ENCODE data around the gene SLC22A13. TPM values are rescaled to one million over a fixed set of nuclear protein-coding genes. Genes with fewer than 3 reads are reported as not detected.
A peak's percentile ranks its signal among the peaks of the same experiment; 100 is the strongest.
"Not testable (repeated sequence)": the region's sequence is repeated elsewhere in the genome, so short reads cannot be mapped to it uniquely, and the experiment has no call there.

The SLC22A13 gene
- total RNA-seq, 1 donor from 2014 or later, result under 0.01 TPM

GRCh38 chr3:38264353-38264771 is 1.2 kb upstream of the SLC22A13 start:
- DNase-seq (ENCODE audit: low read depth in 2 of 2), result no peak

- no peak for DNase-seq (ENCODE audit: low read depth in 2 of 2)
Observed at GRCh38 chr3:38264779-38265178, 833 bp upstream of the SLC22A13 start.

GRCh38 chr3:38266810-38267209 is 1.2 kb downstream of the SLC22A13 start:
- DNase-seq (ENCODE audit: low read depth in 2 of 2), result no peak

- no peak for DNase-seq (ENCODE audit: low read depth in 2 of 2)
Observed at GRCh38 chr3:38267662-38268061, 2.0 kb downstream of the SLC22A13 start.

DNA sequence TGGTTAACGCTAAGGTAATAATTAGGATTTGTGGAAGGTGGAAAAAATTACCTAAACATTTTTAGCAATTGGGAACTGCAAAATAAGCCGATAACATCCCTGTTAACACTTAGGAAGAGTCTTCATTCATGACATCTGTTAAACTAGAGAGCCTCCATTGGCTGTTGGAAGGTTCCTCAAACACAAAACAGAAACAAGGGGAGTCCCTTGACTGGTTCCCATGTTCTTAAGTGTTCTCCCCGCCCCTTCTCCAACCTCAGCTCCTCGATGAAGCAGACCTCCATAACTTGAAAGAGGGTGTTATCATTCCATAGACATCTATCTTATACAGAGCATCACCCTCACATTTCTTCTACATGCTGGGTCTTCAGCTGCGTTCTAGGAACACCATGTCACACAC is 2.5 kb downstream of the SLC22A13 start:
- DNase-seq (ENCODE audit: low read depth in 2 of 2), result no peak

GRCh38 chr3:38268522-38268921 is 2.9 kb downstream of the SLC22A13 start:
- DNase-seq (ENCODE audit: low read depth in 2 of 2), result no peak

GRCh38 chr3:38270606-38271005 is 5.0 kb downstream of the SLC22A13 start:
- no peak for DNase-seq (ENCODE audit: low read depth in 2 of 2)

- no peak for DNase-seq (ENCODE audit: low read depth in 2 of 2)
Observed at GRCh38 chr3:38271553-38271952, 5.9 kb downstream of the SLC22A13 start.

DNA sequence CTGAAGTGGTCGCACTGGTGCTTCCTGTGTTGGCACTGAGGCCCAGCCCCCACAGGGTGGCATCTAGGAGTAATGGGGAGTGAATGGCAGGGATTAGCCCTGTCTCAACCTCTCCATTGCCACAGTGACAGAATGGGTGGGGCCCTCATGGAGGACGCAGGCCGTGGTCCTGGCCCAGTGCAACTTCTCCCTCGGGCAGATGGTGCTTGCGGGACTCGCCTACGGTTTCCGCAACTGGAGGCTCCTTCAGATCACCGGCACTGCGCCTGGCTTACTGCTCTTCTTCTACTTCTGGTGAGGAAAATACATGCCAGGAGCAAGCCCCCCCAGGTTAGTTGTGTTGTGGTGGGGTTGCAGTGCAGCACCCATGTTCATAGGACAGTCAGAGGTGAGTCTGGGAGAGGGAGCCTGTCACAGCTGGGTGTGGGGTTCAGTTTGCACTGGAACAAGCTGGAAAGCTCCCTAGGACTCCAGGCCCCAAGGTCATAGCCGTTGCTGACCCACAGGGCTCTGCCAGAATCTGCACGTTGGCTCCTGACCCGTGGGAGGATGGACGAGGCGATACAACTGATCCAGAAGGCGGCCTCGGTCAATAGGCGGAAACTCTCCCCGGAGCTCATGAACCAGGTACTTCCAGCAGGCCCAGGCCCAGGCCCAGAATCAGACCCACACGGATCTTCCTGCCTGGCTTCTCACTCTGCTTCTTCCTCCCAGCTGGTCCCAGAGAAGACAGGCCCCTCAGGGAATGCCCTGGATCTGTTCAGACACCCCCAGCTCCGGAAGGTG is 9.4 kb downstream of the SLC22A13 start:
- no peak for DNase-seq (ENCODE audit: low read depth in 2 of 2)

DNA sequence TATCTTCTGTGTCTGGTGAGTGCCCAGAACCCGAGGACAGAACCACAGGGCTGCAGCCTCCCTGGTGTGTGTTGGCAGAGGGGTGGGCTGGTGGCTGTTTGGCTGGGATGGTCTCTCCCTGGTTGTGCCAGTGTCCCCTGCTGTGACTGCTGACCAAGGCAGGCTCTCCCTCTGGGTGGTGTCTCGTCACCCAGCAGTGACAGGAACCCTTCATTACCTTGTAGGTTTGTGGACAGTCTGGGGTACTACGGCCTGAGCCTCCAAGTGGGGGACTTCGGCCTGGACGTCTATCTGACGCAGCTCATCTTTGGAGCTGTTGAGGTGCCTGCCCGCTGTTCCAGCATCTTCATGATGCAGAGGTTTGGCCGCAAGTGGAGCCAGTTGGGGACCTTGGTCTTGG is 10.0 kb downstream of the SLC22A13 start:
- DNase-seq (ENCODE audit: low read depth in 2 of 2), result no peak

DNA sequence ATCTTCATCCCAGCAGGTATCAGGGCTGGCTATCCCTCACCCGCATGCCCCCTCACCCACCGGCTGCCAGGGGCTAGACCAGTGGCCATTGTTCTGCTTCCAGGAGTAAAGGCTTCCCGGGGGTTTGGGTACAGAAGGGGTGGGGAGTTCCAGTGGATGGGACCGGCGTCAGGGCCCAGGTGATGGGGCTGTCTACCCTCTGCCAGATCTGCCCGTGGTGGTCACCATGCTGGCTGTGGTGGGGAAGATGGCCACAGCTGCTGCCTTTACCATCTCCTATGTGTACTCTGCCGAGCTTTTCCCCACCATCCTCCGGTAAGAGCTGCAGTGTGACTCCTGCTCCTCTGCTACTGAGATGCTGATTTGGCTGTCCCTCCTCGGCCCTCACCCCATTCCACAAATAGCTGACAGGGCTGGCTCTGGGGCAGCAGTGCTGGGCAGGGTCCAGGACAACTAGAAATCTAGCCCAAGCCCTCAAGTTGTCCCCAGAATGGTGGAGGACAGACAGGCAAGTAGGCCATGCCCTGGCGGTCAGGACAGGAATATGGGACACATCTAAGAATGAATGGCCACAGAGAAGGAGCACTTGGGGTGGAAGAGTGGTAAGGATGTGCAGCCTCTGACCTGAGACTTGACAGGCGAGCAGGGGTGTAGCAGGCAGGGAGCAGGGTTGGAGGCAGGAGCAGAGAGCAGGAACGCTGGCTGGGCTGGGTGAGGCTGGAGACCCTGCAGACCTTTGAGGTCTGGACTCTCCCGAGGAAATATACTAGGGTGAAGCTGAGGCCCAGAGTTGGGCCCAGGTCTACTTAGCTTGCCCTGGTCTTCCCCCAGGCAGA is 10.7 kb downstream of the SLC22A13 start:
- DNase-seq (ENCODE audit: low read depth in 2 of 2), result no peak

- no peak for DNase-seq (ENCODE audit: low read depth in 2 of 2)
Observed at GRCh38 chr3:38276917-38277630, 11.5 kb downstream of the SLC22A13 start.

DNA sequence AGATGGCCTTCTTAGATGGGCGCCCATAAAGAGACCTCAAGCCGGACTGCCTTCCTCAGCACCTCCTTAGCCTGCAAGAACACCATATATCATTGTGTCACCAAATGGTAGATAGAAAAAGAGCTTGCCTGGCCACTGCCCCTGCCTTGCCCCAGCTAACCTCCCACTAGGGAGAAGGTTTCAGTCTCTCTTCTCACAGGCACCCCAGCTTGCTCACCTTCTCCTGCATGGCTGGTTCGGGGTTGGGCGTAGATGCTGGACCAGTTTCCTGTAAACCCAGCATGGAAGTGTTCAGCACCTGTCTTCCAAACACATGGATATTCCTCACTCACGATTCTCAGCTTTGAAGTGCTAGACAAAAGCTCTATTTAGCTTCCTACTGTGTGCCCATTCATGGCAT is 13.2 kb downstream of the SLC22A13 start:
- DNase-seq (ENCODE audit: low read depth in 2 of 2), result no peak

DNA sequence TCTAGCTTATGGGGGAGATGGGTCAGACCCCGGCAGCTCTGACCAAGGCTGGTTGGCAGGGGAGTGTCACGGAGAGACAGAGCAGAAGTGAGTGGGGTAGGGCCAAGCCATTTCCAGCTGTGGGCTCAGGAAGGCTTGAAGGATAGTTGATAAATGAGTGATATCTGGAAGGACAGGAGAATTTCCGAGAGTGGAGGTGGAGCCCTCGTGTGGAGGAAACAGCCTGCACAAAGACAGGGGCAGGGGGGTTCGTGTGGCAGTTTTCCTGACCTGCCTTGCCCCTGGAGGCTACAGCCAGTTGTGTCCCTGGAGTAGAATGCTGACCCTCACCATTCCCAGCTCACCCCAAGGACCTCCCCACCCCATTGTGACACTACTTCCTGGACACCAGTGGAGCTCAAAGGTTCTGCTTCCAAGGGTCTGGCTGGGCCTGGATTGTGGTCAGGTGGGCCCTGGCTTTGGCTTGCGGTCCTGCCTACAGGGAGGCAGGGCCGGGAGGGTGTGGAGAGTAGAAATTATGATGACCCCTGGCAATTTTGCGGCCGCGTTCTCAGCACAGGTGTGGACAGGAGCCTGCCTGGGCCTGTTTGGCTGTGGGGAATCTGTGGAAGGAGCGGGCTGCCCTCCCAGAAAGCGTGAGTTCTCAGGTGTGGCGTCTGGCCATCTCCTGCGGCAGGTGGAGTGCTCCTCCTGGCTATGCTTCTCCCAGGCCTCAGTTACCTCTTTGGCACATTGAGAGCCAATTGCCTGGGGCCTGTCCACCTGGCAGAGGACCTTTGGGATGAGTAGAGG is 16.5 kb downstream of the SLC22A13 start, which contains the start of gene SLC22A14:
TSS of gene SLC22A14 (plus strand) at position 400 of the 792 bp plus-strand sequence. CDS start 23,733 bp downstream, outside the sequence.
- DNase-seq (ENCODE audit: low read depth in 2 of 2), result peak; percentile 10 to 12

- DNase-seq (ENCODE audit: low read depth in 2 of 2), result no peak
Observed at GRCh38 chr3:38283810-38284755, 18.5 kb downstream of the SLC22A13 start.

GRCh38 chr3:38284756-38285150 is 19.1 kb downstream of the SLC22A13 start:
- no peak for DNase-seq (ENCODE audit: low read depth in 2 of 2)

DNA sequence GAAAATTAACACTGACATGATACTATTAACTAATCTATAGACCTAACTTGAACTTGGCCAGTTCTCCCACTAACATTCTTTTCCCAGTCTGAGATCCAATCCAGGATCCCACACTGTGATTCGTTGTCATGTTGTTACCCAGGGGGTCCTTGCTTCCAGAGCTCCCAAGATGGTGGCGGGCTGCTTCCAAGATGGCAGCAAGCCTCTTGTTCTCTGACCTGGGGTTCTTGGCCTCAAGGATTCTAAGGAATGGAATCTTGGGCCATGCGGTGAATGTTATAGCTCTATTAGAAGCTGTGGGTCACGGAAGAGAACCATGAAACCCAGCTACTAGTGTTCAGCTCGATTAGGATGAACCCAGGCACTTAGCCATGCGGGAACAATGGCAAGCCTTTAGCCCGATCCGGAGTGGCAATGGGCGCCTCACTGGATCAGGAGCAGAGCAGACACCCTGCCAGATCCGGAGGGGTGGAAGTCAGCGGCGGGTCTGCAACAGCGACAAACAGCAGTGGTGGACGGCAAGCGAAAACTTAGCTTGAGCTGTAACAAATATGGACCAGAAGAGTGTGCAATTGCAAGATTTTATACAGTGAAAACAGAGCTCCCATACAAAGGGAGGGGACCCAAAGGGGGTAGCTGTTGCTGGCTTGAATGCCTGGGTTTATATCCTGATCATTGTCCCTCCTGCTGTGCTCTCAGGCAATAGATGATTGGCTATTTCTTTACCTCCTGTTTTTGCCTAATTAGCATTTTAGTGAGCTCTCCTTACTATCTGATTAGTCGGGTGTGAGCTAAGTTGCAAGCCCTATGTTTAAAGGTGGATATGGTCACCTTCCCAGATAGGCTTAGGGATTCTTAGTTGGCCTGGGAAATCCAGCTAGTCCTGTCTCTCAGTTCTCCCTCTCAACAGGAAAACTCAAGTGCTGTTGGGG is 23.9 kb downstream of the SLC22A13 start:
- not testable (repeated sequence) for DNase-seq (ENCODE audit: low read depth in 2 of 2)

GRCh38 chr3:38297053-38297452 is 31.4 kb downstream of the SLC22A13 start:
- not testable (repeated sequence) for DNase-seq (ENCODE audit: low read depth in 2 of 2)

- no peak for DNase-seq (ENCODE audit: low read depth in 2 of 2)
Observed at GRCh38 chr3:38297537-38297936, 31.9 kb downstream of the SLC22A13 start.
